ENCODE measurements around the gene IPMK. TPM values are rescaled to one million over a fixed set of nuclear protein-coding genes. Genes with fewer than 3 reads are reported as not detected.

IPMK gene
- total and polyA plus RNA-seq, 2 donors (not counting 3 experiments of a cell fraction or from before 2014, with no cell fraction given): 1.4 to 8.1 TPM

DNA sequence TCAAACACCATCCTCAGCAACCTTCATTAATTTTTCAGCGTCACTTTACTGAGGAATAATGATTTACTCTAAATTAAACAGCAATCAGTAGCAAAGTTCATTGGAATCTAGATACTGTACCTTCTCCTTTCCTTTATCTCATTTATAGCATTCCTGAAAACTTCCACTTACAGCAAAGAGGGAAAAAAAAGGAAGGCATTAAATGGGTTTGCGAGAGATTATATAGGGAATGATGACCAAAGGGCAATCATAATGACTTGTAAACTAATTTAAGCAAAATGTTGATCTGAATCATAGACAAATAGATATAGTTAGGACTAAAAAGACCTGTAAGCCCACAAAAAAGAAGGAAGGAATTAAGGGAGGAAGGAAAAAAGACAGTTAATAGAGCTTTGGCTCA lies 42.0 kb downstream of the IPMK start:
- ChIA-PET CTCF (interaction anchor here (1.0 kb wide), 1 partner anchor 66 kb away, joined by 3 read pairs; no protein-coding TSS in a partner anchor), POLR2A (no interaction called here)
- BruUV-seq (replicated peaks): no TSS peak
- Histone ChIP-seq H2AFZ (ENCODE audit: low read depth, low read length) (no peak overlapping the region), H3K27ac (ENCODE audit: insufficient read depth, low read depth, low read length) (no peak overlapping the region), H3K27me3 (ENCODE audit: control insufficient read depth in 2 of 2, insufficient read depth in 2 of 2, low read length in 2 of 2) (no peaks in the 10 kb centered on the region), H3K4me2 (ENCODE audit: insufficient read depth, low read length) (no peak overlapping the region), H3K9me1 (replicated peaks; ENCODE audit: control insufficient read depth, extremely low read depth, insufficient read depth, low read length) (no peaks in the 10 kb centered on the region), H3K9me3 (replicated peaks; ENCODE audit: control insufficient read depth, insufficient read depth, low read length) (no peaks in the 10 kb centered on the region), H3K9ac (replicated peaks; ENCODE audit: extremely low read depth, insufficient read depth, low read length) (no peak overlapping the region), H3K4me1 (ENCODE audit: control insufficient read depth, extremely low read depth, insufficient read depth, low read length) (no peaks in the 10 kb centered on the region), H4K20me1 (replicated peaks; ENCODE audit: control insufficient read depth, extremely low read depth, insufficient read depth, low read length) (no peaks in the 10 kb centered on the region), H3K36me3 (ENCODE audit: control insufficient read depth in 2 of 2, extremely low read depth in 1 of 2, insufficient read depth in 2 of 2, low read length in 2 of 2) (peaks cover 0 to 2% of the 10 kb centered on the region in 2 experiments), H3K4me3 (replicated peaks in 1 of 3; ENCODE audit: insufficient read depth in 1 of 3, low read depth in 1 of 3, low read length in 3 of 3) (no peak overlapping the region), H3K79me2 (ENCODE audit: control insufficient read depth, insufficient read depth, low read length) (no peaks in the 10 kb centered on the region)
- DNase-seq (ENCODE audit: low read depth, low spot score) (no peak), FAIRE-seq (no peak)
- TF ChIP-seq POLR2AphosphoS5 (IDR thresholded peaks at IDR 0.05; ENCODE audit: insufficient read depth, low read depth, low read length): no peak
- intact Hi-C loops (cut with micrococcal nuclease) (no loop called here), dilution Hi-C loops (cut with MboI; ENCODE audit: extremely low pct_ligation_motif_present, low sequenced_read_pairs) (no loop called here)

DNA sequence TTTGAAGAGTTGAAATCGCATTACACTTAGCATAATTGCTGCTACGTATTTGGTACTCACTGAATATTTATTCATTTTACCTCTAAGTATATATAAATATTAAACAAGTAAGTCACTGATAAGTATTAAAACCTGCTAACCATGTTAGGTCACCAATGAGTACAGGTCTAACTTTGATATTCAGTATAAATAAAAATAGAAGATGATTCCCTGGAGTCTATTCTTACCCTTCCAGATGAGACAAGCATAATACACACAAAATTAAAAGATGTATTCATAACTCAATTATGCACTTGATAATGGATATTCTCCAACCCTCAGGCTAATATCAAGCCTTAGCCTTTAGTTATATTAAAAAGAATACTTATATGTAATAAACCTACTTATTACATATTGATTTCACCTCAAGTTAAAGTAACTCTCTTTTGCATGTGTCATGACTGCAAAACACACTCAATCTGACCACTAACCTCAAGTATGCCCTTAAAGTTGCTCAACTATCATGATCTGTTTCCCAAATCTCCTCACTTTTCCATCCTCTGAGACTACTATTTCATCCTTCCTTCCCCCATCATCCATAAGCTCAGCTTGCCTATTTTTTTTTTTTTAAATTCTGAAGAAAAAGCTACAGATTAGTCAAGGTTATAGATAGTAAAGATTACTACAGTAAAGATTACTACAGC lies 46.8 kb downstream of the IPMK start:
- POLR2A ChIA-PET: no interaction called here
- FAIRE-seq (no peak), DNase-seq (ENCODE audit: low read depth, low spot score) (no peak)
- no peak overlapping the region for H3K9ac ChIP-seq (replicated peaks; ENCODE audit: extremely low read depth, insufficient read depth, low read length)
- intact Hi-C loops (cut with micrococcal nuclease) (no loop called here), dilution Hi-C loops (cut with MboI; ENCODE audit: extremely low pct_ligation_motif_present, low sequenced_read_pairs) (no loop called here)
- H3K79me2 ChIP-seq (ENCODE audit: control insufficient read depth, insufficient read depth, low read length): no peaks in the 10 kb centered on the region
- no peak overlapping the region for H3K27ac ChIP-seq (ENCODE audit: insufficient read depth, low read depth, low read length)
- no peak overlapping the region for H3K4me2 ChIP-seq (ENCODE audit: insufficient read depth, low read length)
- CTCF ChIA-PET: no interaction called here
- no peak overlapping the region for H3K4me3 ChIP-seq (replicated peaks in 1 of 3; ENCODE audit: insufficient read depth in 1 of 3, low read depth in 1 of 3, low read length in 3 of 3)
- no peaks in the 10 kb centered on the region for H3K36me3 ChIP-seq (ENCODE audit: control insufficient read depth in 2 of 2, extremely low read depth in 1 of 2, insufficient read depth in 2 of 2, low read length in 2 of 2)
- TF ChIP-seq POLR2A (IDR thresholded peaks at IDR 0.05; ENCODE audit: low read depth, low read length) (no peak), MYC (IDR thresholded peaks at IDR 0.05; ENCODE audit: low read depth, low read length) (no peak), JUN (IDR thresholded peaks at IDR 0.05; ENCODE audit: borderline replicate concordance, insufficient read depth, insufficient read length, low read depth) (no peak), GATA2 (IDR thresholded peaks at IDR 0.05; ENCODE audit: insufficient read depth, insufficient read length, low read depth, low read length) (no peak), EZH2 (IDR thresholded peaks at IDR 0.05; ENCODE audit: borderline replicate concordance, low read depth, low read length, severe bottlenecking) (no peak), POLR2AphosphoS5 (IDR thresholded peaks at IDR 0.05; ENCODE audit: insufficient read depth, low read depth, low read length) (no peak), FOS (IDR thresholded peaks at IDR 0.05; ENCODE audit: borderline replicate concordance, insufficient read depth, low read length) (no peak)
- TF ChIP-seq, protein P1, sequence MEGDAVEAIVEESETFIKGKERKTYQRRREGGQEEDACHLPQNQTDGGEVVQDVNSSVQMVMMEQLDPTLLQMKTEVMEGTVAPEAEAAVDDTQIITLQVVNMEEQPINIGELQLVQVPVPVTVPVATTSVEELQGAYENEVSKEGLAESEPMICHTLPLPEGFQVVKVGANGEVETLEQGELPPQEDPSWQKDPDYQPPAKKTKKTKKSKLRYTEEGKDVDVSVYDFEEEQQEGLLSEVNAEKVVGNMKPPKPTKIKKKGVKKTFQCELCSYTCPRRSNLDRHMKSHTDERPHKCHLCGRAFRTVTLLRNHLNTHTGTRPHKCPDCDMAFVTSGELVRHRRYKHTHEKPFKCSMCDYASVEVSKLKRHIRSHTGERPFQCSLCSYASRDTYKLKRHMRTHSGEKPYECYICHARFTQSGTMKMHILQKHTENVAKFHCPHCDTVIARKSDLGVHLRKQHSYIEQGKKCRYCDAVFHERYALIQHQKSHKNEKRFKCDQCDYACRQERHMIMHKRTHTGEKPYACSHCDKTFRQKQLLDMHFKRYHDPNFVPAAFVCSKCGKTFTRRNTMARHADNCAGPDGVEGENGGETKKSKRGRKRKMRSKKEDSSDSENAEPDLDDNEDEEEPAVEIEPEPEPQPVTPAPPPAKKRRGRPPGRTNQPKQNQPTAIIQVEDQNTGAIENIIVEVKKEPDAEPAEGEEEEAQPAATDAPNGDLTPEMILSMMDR (IDR thresholded peaks at IDR 0.05; ENCODE audit: extremely low read depth in 1 of 2, insufficient read depth in 1 of 2, low read depth in 1 of 2, low read length in 2 of 2): no peak
- TF ChIP-seq, protein P2, sequence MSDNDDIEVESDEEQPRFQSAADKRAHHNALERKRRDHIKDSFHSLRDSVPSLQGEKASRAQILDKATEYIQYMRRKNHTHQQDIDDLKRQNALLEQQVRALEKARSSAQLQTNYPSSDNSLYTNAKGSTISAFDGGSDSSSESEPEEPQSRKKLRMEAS (IDR thresholded peaks at IDR 0.05; ENCODE audit: insufficient read depth, insufficient read length): no peak
- H3K27me3 ChIP-seq (ENCODE audit: control insufficient read depth in 2 of 2, insufficient read depth in 2 of 2, low read length in 2 of 2): no peaks in the 10 kb centered on the region
- no peaks in the 10 kb centered on the region for H3K4me1 ChIP-seq (ENCODE audit: control insufficient read depth, extremely low read depth, insufficient read depth, low read length)
- H3K9me1 ChIP-seq (replicated peaks; ENCODE audit: control insufficient read depth, extremely low read depth, insufficient read depth, low read length): no peaks in the 10 kb centered on the region
- BruUV-seq (replicated peaks): no TSS peak
- no peaks in the 10 kb centered on the region for H3K9me3 ChIP-seq (replicated peaks; ENCODE audit: control insufficient read depth, insufficient read depth, low read length)
- H2AFZ ChIP-seq (ENCODE audit: low read depth, low read length): no peak overlapping the region
- no peaks in the 10 kb centered on the region for H4K20me1 ChIP-seq (replicated peaks; ENCODE audit: control insufficient read depth, extremely low read depth, insufficient read depth, low read length)

Measured in endothelial cell of umbilical vein (primary cell).